ENCODE measurements around the gene TRIM61.
"Not testable (repeated sequence)": the region's sequence is repeated elsewhere in the genome, so short reads cannot be mapped to it uniquely, and the experiment has no call there.

DNA sequence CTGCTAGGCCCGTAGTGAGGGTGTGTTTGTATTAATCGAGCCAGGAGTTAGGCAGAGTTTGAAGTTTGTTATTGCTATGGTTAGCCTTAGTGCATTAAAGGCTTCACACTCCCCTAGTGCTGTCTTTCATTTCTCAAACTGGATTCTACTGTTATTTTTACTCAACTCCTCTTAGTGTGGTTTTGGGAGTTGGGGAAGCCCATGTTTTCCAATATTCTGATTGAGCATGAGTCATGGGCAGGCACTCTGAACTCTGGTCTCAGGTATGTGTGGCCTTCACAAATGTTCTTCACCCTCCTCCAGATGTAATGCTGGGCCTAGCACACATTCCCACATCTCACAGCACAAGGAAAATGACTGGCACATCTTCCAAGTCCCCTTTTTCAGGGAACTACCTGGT lies 50.4 kb downstream of the TRIM61 start:
- TF ChIP-seq, protein P1, sequence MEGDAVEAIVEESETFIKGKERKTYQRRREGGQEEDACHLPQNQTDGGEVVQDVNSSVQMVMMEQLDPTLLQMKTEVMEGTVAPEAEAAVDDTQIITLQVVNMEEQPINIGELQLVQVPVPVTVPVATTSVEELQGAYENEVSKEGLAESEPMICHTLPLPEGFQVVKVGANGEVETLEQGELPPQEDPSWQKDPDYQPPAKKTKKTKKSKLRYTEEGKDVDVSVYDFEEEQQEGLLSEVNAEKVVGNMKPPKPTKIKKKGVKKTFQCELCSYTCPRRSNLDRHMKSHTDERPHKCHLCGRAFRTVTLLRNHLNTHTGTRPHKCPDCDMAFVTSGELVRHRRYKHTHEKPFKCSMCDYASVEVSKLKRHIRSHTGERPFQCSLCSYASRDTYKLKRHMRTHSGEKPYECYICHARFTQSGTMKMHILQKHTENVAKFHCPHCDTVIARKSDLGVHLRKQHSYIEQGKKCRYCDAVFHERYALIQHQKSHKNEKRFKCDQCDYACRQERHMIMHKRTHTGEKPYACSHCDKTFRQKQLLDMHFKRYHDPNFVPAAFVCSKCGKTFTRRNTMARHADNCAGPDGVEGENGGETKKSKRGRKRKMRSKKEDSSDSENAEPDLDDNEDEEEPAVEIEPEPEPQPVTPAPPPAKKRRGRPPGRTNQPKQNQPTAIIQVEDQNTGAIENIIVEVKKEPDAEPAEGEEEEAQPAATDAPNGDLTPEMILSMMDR (conservative IDR thresholded peaks at IDR 0.05; ENCODE audit: low read depth, low read length) = not testable (repeated sequence)
- not testable (repeated sequence) for TF ChIP-seq POLR2A (IDR thresholded peaks at IDR 0.05; ENCODE audit: low read depth, low read length); RFX5 (IDR thresholded peaks at IDR 0.05; ENCODE audit: low read depth, low read length); RCOR1 (IDR thresholded peaks at IDR 0.05; ENCODE audit: insufficient replicate concordance, low read length)
- TF ChIP-seq, protein P2, sequence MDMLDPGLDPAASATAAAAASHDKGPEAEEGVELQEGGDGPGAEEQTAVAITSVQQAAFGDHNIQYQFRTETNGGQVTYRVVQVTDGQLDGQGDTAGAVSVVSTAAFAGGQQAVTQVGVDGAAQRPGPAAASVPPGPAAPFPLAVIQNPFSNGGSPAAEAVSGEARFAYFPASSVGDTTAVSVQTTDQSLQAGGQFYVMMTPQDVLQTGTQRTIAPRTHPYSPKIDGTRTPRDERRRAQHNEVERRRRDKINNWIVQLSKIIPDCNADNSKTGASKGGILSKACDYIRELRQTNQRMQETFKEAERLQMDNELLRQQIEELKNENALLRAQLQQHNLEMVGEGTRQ (IDR thresholded peaks at IDR 0.05; ENCODE audit: low read depth, low read length) = not testable (repeated sequence)

Measured in IMR-90 (cell line).